ENCODE measurements around the gene TAF1D.

The TAF1D gene

DNA sequence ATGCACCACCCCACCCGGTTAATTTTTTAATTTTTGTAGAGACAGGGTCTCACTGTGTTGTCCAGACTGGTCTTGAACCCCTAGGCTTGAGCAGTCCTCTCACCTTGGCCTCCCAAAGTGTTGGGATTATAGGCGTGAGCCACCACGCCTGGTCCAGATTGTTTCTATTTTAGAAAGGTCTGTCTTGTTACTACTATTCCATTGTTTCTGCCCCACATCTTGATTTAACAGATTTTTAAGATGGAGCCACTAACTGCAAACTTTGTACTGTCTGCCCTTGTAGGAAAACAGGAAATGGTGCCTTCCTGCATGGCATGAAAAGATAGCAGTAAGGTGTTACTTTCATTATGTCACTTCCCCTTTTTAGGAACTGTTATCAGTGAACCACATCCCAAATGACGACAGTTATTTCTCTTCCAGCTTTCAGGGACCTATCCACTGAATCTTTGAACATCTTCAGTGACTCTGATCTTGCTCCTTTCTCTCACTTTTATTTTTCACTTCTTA lies 23.2 kb downstream of the TAF1D start:
- DNase-seq, result no peak

DNA sequence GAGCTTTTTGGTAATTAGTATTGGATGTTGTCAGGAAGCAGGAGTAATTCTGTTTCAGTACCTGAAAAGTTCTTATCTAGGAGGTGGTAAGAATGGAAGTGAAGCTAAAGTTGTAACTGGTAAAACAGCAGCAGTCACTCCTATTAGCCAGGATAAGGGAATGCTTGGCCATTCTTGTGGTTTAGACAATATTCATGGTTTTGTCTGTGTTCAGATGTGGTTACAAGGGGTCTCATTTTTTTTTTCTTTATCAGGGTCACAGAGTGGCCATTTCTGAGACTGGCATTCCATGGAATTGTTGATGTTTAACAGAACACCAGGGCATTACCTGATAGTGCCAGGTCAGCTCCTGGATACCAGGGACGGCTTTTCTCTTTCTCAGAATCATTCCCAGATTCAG lies 23.8 kb downstream of the TAF1D start:
- no peak for DNase-seq

DNA sequence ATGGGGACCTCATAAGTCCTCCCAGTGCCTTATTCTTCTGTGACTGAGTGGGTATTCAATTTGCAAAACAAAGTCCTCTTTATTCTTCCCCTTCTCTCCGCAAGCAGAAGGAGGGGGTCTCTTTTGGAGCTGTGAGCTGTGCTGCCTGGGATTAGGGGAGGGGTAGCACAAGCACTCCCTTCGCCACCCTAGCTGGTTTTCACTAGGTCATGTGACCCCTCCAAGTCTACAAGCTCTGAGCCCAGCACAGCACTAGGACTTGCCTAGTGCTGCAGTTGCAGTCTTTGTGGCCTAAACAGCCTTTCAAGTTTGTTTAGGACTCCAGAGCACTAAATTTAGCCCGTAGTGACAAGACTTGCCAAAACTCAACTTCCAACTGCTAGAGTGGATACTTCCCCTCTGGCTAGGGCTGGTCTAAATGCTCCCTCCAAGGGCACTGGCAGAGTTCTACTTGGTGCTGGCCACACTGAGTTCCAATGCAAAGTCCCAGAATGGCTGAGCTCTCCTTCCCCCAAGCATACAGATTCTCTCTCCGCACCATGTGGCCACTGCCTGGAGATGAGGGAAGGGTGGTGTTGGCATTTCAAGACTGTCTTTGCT lies 25.4 kb downstream of the TAF1D start:
- DNase-seq, result no peak

DNA sequence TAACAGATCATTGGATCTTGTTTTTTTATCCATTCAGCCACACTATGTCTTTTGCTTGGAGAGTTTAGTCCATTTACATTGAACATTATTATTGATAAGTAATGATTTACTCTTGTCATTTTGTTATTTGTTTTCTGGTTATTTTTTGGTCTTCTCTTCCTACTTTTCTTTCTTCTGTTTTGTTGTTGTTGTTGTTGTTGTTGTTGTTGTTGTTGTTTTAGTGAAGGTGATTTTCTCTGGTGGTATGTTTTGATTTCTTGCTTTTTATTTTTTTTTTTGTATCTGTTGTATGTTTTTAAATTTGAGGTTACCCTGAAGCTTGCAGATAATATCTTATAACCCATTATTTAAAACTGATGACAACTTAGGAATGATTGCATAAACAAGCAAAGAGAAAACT lies 28.6 kb downstream of the TAF1D start:
- no peak for DNase-seq

DNA sequence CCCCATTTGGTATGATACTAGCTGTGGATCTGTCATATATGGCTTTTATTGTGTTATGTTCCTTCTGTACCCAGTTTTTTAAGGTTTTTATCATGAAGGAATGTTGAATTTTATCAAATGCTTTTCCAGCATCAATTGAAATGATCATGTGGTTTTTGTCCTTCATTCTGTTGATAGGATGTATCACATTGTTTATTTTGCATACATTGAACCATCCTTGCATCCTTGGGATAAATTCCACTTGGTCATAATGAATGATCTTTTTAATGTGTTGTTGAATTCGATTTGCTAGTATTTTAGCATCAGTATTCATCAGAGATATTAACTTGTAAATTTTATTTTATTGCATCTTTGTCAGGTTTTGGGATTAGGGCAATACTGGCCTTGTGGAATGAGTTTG lies 31.1 kb downstream of the TAF1D start:
- no peak for DNase-seq

DNA sequence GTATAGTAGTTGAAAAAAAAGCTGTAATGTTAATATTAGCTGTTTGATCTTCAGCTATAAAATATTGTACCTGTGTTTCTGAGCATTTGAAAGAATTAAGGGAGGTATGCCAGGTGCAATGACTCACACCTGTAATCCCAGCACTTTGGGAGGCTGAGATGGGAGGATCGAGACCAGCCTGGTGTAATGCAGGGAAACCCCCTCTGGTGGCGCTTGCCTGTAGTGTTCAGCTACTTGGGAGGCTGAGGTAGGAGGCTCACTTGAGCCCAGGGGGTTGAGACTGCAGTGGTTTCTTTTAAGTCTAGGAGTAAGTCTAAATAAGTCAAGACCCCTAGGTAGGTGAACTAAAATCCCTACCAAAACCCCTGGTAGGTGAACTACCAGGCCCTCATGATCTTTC lies 37.1 kb downstream of the TAF1D start:
- DNase-seq, result no peak

DNA sequence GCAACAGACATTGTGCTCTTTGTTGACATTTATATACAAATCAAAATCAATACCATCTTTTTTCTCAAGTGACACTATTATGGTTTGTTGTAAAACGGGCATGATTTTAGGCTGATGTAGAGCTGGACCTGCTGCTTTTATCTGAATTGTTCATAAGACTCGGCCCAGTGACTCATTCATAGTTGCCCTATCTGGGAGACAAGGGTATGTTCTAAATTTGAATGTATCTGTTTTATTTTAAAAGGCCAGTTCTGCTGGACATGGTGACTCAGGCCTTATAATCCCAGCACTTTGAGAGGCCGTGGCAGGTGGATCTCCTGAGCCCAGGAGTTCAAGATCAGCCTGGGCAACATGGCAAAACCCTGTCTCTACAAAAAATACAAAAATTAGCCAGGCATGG lies 40.5 kb downstream of the TAF1D start:
- DNase-seq, result no peak

DNA sequence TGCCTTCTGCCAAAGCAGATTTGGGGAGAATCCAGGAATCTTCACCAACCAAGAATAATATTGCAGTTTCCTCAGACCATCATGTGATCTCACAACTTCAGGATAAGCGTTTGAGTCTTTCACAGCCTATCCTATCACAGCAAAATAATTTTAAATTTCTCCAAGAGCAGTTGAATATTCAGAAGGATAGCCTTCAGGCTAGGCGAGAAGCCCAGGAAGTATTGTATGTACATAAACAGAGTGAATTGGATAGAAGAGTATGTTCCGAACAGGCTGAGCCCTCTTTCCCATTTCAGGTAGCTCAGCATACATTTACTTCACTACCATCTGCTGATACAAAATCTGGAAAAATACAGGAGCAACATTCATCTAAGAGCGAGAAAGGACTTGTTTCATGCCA lies 43.7 kb downstream of the TAF1D start:
- DNase-seq, result no peak

DNA sequence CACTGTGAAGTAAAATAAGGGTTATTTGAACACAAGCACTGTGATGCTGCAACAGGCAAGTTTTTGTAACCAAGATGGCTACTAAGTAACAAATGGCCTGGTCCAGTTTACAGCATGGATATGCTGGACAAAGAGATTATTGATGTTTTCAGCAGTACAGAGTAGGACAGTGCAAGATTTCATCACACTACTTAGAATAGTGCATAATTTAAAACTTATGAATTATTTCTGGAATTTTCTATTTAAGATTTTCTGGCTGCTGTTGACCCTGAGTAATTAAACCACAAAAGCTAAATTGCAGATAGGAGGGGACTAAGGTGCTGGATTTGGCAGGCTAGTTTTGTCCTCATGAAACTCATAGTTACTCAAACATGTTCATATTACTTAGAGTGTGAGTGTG lies 46.7 kb downstream of the TAF1D start:
- peak; percentile 14 for DNase-seq

DNA sequence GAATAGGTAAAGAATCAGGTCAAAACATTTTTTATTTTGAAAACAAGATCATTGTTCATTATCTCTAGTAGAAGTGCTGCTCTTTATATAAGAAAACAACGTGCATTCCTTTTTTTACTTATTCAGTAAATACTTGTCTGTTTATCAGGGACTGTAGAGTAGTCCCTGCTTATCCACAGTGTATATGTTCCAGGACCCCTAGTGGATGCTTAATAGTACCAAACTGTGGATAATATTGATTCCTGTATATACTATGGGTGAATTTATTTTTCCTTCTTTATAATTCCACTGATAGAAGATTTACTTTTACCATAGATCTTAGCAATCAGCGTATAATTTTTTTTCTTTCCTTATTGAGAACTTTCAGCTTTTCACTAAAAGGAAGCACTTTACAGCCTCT lies 47.2 kb downstream of the TAF1D start:
- DNase-seq, result no peak

DNA sequence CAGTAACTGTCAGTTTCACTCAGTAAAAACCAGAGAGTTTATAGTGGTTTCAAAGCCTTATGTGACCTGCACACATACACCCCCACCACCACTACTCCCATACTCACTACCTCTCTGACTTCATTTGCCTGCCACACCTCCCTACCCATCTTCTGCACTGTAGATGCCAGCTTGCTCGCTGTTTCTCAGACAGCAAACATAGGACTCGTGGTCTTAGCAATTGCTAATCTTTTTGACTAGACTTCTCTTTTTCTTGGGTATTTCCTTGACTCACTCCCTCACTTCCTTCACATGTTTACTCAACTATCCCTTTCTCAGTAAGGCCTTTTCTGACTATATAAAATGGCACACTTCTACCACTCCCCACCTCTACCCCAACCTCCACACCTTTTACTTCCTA lies 52.1 kb downstream of the TAF1D start:
- no peak for DNase-seq

DNA sequence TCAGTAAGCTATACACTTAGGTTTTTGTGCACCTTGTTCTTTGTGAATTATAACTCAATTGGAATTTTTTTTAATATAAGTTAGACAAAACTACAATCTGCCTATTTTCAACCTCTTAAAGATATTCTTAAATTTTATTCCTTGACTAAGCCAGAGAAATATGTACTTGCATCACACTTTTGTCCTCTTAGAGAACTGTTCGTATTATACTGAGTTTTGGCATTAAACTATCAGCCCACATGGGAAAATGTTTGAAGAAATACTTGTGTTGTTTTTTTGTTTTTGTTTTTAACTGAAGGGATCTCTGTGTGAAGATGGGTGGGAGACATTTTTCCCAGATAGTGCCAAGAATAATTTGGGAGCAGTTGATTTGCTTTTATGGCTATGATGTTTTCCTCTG lies 54.5 kb downstream of the TAF1D start:
- DNase-seq, result peak; percentile 36

DNA sequence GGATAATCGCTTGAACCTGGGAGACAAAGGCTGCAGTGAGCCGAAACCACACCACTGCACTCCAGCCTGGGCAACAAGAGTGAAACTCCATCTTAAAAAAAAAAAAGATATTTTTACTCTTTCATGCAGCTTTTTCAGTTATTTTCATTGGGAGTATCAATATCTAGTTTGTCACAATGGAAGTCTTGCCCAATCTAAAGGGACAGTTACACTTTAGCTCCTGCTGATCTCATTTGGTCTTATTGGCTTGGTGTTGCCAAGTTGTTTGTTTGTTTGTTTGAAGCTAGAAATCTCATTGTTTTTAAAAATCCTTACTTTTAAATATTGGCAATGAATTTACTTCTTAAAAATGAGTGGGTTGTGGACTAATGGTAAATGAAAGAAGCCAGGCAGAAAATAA lies 55.1 kb downstream of the TAF1D start:
- no peak for DNase-seq

Measured in fibroblast of skin of right biceps (primary cell).